ENCODE results near the gene CERS1.

The CERS1 gene

GRCh38 chr19:18870531-18871172 is 25.3 kb downstream of the CERS1 start:
- DNase-seq = no peak

- no peak for DNase-seq
These were observed 26.0 kb downstream of the CERS1 start for GRCh38 chr19:18869781-18870530.

- DNase-seq = no peak
These were observed 26.8 kb downstream of the CERS1 start for GRCh38 chr19:18869023-18869618.

GRCh38 chr19:18868380-18869022 is 27.5 kb downstream of the CERS1 start:
- DNase-seq = no peak

GRCh38 chr19:18867751-18868150 is 28.2 kb downstream of the CERS1 start:
- DNase-seq = no peak

GRCh38 chr19:18867199-18867598 is 28.8 kb downstream of the CERS1 start:
- no peak for DNase-seq

- DNase-seq = no peak
These were observed 29.2 kb downstream of the CERS1 start for GRCh38 chr19:18866800-18867123.

GRCh38 chr19:18865973-18866799 is 29.8 kb downstream of the CERS1 start:
- peak; percentile 78 to 80 for DNase-seq

- DNase-seq = no peak
These were observed 30.6 kb downstream of the CERS1 start for GRCh38 chr19:18865106-18865972.

- no peak for DNase-seq
These were observed 32.1 kb downstream of the CERS1 start for GRCh38 chr19:18863843-18864362.

- DNase-seq = no peak
These were observed 32.7 kb downstream of the CERS1 start for GRCh38 chr19:18862976-18863842.

- no peak for DNase-seq
These were observed 34.0 kb downstream of the CERS1 start for GRCh38 chr19:18861917-18862316.

- DNase-seq = no peak
These were observed 34.7 kb downstream of the CERS1 start for GRCh38 chr19:18861235-18861634.

- no peak for DNase-seq
These were observed 35.2 kb downstream of the CERS1 start for GRCh38 chr19:18860725-18861124.

GRCh38 chr19:18860302-18860700 is 35.7 kb downstream of the CERS1 start:
- DNase-seq = no peak

- DNase-seq = no peak
These were observed 36.2 kb downstream of the CERS1 start for GRCh38 chr19:18859676-18860301.

GRCh38 chr19:18858906-18859646 is 36.9 kb downstream of the CERS1 start:
- DNase-seq = no peak

GRCh38 chr19:18857223-18857622 is 38.7 kb downstream of the CERS1 start:
- DNase-seq = no peak

GRCh38 chr19:18856385-18857126 is 39.4 kb downstream of the CERS1 start:
- no peak for DNase-seq
